Dedifferentiated amniotic fluid mesenchymal stem cell (primary cell): ENCODE data around the gene NUP54.

Source experiments
- DNase-seq: peaks from one replicate; pipeline ENCODE4 v3.0.0-alpha.2; 2016; ENCODE audit errors: extremely low spot score

Gene NUP54

GRCh38 chr4:76067652-76068286 is 80.4 kb downstream of the NUP54 start:
- DNase-seq, result peak; percentile 78

- no peak for DNase-seq
Observed at GRCh38 chr4:76066546-76066945, 81.7 kb downstream of the NUP54 start.
